PC-9 (cell line): Measurements from ENCODE around the gene ANP32A. TPM values are rescaled to one million over a fixed set of nuclear protein-coding genes. Genes with fewer than 3 reads are reported as not detected.

Experiments used
- BruUV-seq: library from RNA; stranded (reverse); fragments of 400-500 nt; replicated peaks from 2 replicates; lab custom pipeline; 2021; lab: Mats Ljungman, UMichigan
- CTCF ChIA-PET: fragments of 300-600 bp; sonication (Branson Sonifier 250); formaldehyde crosslinking; loops from one replicate; lab custom pipeline; 2022; ENCODE audit warnings: antibody characterized with exemption; lab: Charles Lee
- POLR2A ChIA-PET: fragments of 300-600 bp; sonication (Branson Sonifier 250); formaldehyde crosslinking; loops from one replicate; lab custom pipeline; 2022; ENCODE audit warnings: antibody characterized with exemption; ENCODE audit not compliant: unreplicated experiment; lab: Charles Lee
- DNase-seq, 2 experiments: peaks; one replicate each; pipeline versions ENCODE4 v3.0.0 to v3.0.0-alpha.2; 2015 to 2022; ENCODE audit warnings: mixed read lengths in 1 of 2
- H2AFZ ChIP-seq: fragments of 200-600 bp; sonication (generic); 2 replicates; pipeline ENCODE4 v1.8.1; 2017; ENCODE audit warnings: antibody characterized with exemption
- H3F3A ChIP-seq: fragments of 200-600 bp; sonication (generic); 2 replicates; pipeline ENCODE4 v1.8.1; 2017; ENCODE audit warnings: antibody characterized with exemption, mild to moderate bottlenecking, low read depth; ENCODE audit not compliant: insufficient read depth
- H3K27ac ChIP-seq: fragments of 200-600 bp; sonication (generic); 2 replicates; pipeline ENCODE4 v1.6.1; 2016; ENCODE audit warnings: mixed run types
- H3K27me3 ChIP-seq: fragments of 200-600 bp; sonication (generic); 2 replicates; pipeline ENCODE4 v1.6.1; 2016; ENCODE audit warnings: low read depth, mixed run types; ENCODE audit not compliant: insufficient read depth
- H3K36me3 ChIP-seq: fragments of 200-600 bp; sonication (generic); 2 replicates; pipeline ENCODE4 v1.6.1; 2016; ENCODE audit warnings: low read depth, mixed run types
- H3K4me1 ChIP-seq: fragments of 200-600 bp; sonication (generic); replicated peaks from 2 replicates; pipeline ENCODE4 v1.6.1; 2016; ENCODE audit warnings: mixed run types; ENCODE audit not compliant: insufficient read depth
- H3K4me2 ChIP-seq: fragments of 200-600 bp; sonication (generic); 2 replicates; pipeline ENCODE4 v1.6.1; 2017; ENCODE audit warnings: mixed run types
- H3K4me3 ChIP-seq: fragments of 200-600 bp; sonication (generic); 2 replicates; pipeline ENCODE4 v1.6.1; 2016; ENCODE audit warnings: mixed run types
- H3K79me2 ChIP-seq: fragments of 200-600 bp; sonication (generic); 2 replicates; pipeline ENCODE4 v1.6.1; 2017; ENCODE audit warnings: low read depth, mixed run types
- H3K9me2 ChIP-seq: fragments of 200-600 bp; sonication (generic); 2 replicates; pipeline ENCODE4 v1.8.1; 2017; ENCODE audit warnings: mild to moderate bottlenecking; ENCODE audit not compliant: insufficient read depth
- H3K9me3 ChIP-seq: fragments of 200-600 bp; sonication (generic); 2 replicates; pipeline ENCODE4 v1.8.1; 2016; ENCODE audit warnings: low read depth; ENCODE audit not compliant: insufficient read depth
- H4K20me1 ChIP-seq: fragments of 200-600 bp; sonication (generic); 2 replicates; pipeline ENCODE4 v1.8.1; 2017; ENCODE audit not compliant: insufficient read depth
- EZH2 ChIP-seq: fragments of 200-600 bp; sonication (generic); IDR thresholded peaks from 2 replicates; pipeline ENCODE4 v1.8.0; 2017; ENCODE audit warnings: antibody characterized with exemption, low read depth
- intact Hi-C: fragments of 100-400 bp; cut with micrococcal nuclease; formaldehyde crosslinking; loops from one replicate; pipeline ENCODE4 v1.10.0; 2022; ENCODE audit not compliant: unreplicated experiment
- total RNA-seq: library from RNA; stranded (reverse); gene quantifications from 2 replicates; pipeline ENCODE4 v1.2.3, GENCODE V29; 2021
- TF ChIP-seq, protein P1 (sequence below): fragments of 200-600 bp; sonication (generic); conservative IDR thresholded peaks from 2 replicates; pipeline ENCODE4 v1.6.1; 2017; ENCODE audit warnings: mixed run types, antibody characterized with exemption, mild to moderate bottlenecking, moderate library complexity

Gene ANP32A
- total RNA-seq, 1 experiment from 2014 or later, result 182 TPM

DNA sequence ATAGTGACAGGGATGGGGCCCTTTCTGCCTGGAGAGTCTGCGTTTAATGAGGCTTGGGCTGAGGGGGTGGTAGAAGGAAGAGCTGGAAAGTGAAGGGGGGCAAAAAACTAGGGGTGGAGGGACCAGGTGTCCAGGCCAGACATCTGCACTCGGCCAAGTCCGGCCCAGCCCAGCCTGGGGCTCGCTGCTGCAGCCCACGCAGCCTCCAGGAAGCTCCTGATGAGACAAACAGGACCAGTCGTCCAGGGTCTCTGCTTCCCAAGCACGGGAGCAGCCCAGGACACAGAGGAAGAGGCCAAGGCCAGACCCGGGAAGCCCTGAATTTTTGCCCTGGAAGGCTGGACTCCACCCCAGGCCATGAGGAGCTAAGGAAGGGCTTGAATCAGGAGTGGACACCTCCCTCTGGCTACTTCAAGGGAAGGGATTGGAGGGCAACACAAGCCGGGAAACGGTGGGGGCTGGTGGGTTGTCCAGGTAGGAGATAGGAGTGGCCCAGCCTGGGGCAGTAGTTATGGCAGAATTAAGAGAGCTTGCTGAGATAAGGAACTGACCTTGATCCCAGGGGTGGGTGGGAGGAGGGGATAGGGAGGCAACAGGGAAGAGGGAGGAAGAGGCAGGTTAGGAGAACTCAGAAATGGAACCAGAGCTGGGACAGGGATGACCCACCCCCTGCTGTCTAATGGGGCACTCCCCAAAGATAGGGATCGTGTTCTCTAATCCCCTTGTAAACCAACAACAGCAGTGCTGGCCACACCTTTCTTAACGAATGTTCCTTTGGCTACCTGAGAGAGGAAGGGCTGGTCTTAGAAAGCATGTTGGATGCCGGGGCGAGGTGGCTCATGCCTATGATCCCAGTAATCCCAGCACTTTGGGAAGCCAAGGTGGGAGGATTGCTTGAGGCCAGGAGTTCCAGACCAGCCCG is 89.5 kb downstream of the ANP32A start:
- no TSS peak for BruUV-seq
- Histone ChIP-seq H3K79me2 (no peaks in the 10 kb centered on the region), H3K9me3 (no peaks in the 10 kb centered on the region), H3K27me3 (no peaks in the 10 kb centered on the region), H3K27ac (no peak overlapping the region), H3K4me1 (no peaks in the 10 kb centered on the region), H3K9me2 (no peaks in the 10 kb centered on the region), H4K20me1 (no peaks in the 10 kb centered on the region), H3K36me3 (no peaks in the 10 kb centered on the region), H2AFZ (no peak overlapping the region), H3K4me3 (no peak overlapping the region), H3K4me2 (no peak overlapping the region), H3F3A (no peaks in the 10 kb centered on the region)
- ChIA-PET CTCF (interaction anchor here (0.7 to 1.0 kb wide), 2 partner anchors 22 to 193 kb away, joined by 3 to 5 read pairs; no protein-coding TSS in a partner anchor), POLR2A (interaction anchor here (0.5 kb wide), 1 partner anchor 152 kb away, joined by 3 read pairs; no protein-coding TSS in a partner anchor)
- intact Hi-C loops, result loop anchor here (1.0 kb wide), 2 partner anchors 144 to 194 kb away; no protein-coding TSS in a partner anchor
- TF ChIP-seq, protein P1, sequence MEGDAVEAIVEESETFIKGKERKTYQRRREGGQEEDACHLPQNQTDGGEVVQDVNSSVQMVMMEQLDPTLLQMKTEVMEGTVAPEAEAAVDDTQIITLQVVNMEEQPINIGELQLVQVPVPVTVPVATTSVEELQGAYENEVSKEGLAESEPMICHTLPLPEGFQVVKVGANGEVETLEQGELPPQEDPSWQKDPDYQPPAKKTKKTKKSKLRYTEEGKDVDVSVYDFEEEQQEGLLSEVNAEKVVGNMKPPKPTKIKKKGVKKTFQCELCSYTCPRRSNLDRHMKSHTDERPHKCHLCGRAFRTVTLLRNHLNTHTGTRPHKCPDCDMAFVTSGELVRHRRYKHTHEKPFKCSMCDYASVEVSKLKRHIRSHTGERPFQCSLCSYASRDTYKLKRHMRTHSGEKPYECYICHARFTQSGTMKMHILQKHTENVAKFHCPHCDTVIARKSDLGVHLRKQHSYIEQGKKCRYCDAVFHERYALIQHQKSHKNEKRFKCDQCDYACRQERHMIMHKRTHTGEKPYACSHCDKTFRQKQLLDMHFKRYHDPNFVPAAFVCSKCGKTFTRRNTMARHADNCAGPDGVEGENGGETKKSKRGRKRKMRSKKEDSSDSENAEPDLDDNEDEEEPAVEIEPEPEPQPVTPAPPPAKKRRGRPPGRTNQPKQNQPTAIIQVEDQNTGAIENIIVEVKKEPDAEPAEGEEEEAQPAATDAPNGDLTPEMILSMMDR, result no peak
- TF ChIP-seq EZH2, result no peak
- DNase-seq, result no peak

DNA sequence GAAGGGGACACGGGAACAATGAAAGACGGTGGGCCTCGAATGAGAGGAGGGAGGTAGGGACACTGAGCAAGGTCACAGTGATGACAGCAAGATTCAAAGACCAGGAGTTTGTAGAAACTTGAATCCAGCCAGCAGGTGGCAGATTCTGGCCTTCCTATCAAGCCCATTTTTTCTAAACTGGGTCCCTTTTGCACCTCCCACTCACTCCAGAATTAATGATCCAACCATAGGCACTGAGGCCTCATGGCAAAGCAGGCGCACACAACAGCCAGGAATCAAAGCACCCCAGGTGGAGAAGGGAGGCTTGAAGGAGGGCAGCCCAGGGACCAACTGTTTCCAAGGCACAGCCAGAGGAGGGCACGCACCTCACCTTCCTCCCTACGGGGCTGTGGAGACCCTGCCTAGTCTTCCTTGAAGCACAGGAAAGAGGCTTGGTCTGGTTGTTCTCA is 90.2 kb downstream of the ANP32A start:
- Histone ChIP-seq H3K4me1 (no peaks in the 10 kb centered on the region), H3K9me2 (no peaks in the 10 kb centered on the region), H3K79me2 (no peaks in the 10 kb centered on the region), H3K9me3 (no peaks in the 10 kb centered on the region), H2AFZ (no peak overlapping the region), H3K4me3 (no peak overlapping the region), H4K20me1 (no peaks in the 10 kb centered on the region), H3K27me3 (no peaks in the 10 kb centered on the region), H3K27ac (no peak overlapping the region), H3K36me3 (no peaks in the 10 kb centered on the region), H3K4me2 (no peak overlapping the region), H3F3A (no peaks in the 10 kb centered on the region)
- ChIA-PET POLR2A (no interaction called here), CTCF (interaction anchor here (1.0 kb wide), 1 partner anchor 194 kb away, joined by 3 read pairs; no protein-coding TSS in a partner anchor)
- intact Hi-C loops, result loop anchor here (1.0 kb wide), 2 partner anchors 145 to 195 kb away; no protein-coding TSS in a partner anchor
- DNase-seq, result peak in 1 of 2 experiments; percentile 21
- TF ChIP-seq, protein P1, result peak; percentile 57
- TF ChIP-seq EZH2, result no peak
- no TSS peak for BruUV-seq

DNA sequence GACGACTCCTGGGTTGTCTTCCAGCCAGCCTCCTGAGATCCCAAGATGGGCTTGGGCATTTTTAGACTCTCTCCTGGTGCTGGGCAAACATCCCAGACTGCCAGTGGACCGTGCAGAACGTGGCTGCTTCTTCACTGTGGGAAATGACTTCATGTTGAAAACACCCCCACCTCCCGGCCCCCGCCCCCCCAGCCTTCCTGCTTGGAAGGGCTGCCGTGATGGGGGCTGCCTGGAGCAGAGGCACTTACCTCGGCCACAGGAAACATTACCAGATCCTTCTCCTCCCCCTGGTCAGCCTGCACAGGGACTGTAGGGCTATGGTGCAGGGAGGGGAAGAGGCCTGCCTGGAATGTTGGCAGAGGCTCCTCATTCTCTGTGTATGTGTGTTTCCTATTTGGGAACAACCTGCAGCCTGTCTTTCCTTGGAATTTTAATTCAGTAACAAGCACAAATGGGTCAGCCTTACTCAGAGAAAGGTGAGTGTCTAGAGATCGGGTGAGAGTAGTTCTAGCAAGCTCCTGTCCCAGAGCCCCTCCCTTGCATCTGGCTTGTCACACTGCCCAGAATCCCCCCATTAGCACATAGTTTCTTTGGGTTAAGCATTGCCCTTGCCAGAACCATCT is 90.8 kb downstream of the ANP32A start:
- CTCF ChIA-PET, result no interaction called here
- Histone ChIP-seq H3K9me3 (no peaks in the 10 kb centered on the region), H4K20me1 (no peaks in the 10 kb centered on the region), H3K79me2 (no peaks in the 10 kb centered on the region), H3K36me3 (no peaks in the 10 kb centered on the region), H3K27ac (no peak overlapping the region), H3K9me2 (no peaks in the 10 kb centered on the region), H3K4me3 (no peak overlapping the region), H3K4me2 (no peak overlapping the region), H3F3A (no peaks in the 10 kb centered on the region), H3K4me1 (no peaks in the 10 kb centered on the region), H3K27me3 (no peaks in the 10 kb centered on the region), H2AFZ (no peak overlapping the region)
- intact Hi-C loops, result loop anchor here (1.0 kb wide), 2 partner anchors 145 to 195 kb away; no protein-coding TSS in a partner anchor
- no peak for TF ChIP-seq EZH2
- TF ChIP-seq, protein P1, result no peak
- no TSS peak for BruUV-seq
- POLR2A ChIA-PET, result no interaction called here
- DNase-seq, result no peak
